ENCODE results near the gene FDXR. TPM values are rescaled to one million over a fixed set of nuclear protein-coding genes. Genes with fewer than 3 reads are reported as not detected.
A peak's percentile ranks its signal among the peaks of the same experiment; 100 is the strongest.

Gene FDXR
- total RNA-seq, 1 donor from 2014 or later = 10.0 TPM

GRCh38 chr17:74859459-74860228 lies 13.2 kb downstream of the FDXR start, which contains the start of gene GRIN2C:
Gene GRIN2C (minus strand): TSS chr17:74859885. CDS start chr17:74855092, 4,793 bp downstream.
- no peak for ATAC-seq

GRCh38 chr17:74858672-74859458 lies 13.9 kb downstream of the FDXR start:
- ATAC-seq (no peak), DNase-seq (ENCODE audit: low spot score) (no peak)

More at GRCh38 chr17:74859459-74860228, 13.2 kb downstream of the FDXR start, which contains the start of gene GRIN2C:
- no peak for DNase-seq (ENCODE audit: low spot score)

GRCh38 chr17:74857191-74857590 lies 15.6 kb downstream of the FDXR start:
- DNase-seq (ENCODE audit: low spot score) = no peak
- no peak for ATAC-seq

- DNase-seq (ENCODE audit: low spot score) (no peak), ATAC-seq (no peak)
Measured at GRCh38 chr17:74856112-74856511, 16.7 kb downstream of the FDXR start.

GRCh38 chr17:74855323-74855722 lies 17.5 kb downstream of the FDXR start:
- DNase-seq (ENCODE audit: low spot score) = no peak
- ATAC-seq = no peak

GRCh38 chr17:74854792-74855191 lies 18.0 kb downstream of the FDXR start:
- DNase-seq (ENCODE audit: low spot score) = no peak

GRCh38 chr17:74853669-74854068 lies 19.1 kb downstream of the FDXR start:
- DNase-seq (ENCODE audit: low spot score) = no peak
- no peak for ATAC-seq

More at GRCh38 chr17:74854792-74855191, 18.0 kb downstream of the FDXR start:
- ATAC-seq = no peak

GRCh38 chr17:74853048-74853397 lies 19.8 kb downstream of the FDXR start:
- DNase-seq (ENCODE audit: low spot score) (no peak), ATAC-seq (no peak)

- DNase-seq (ENCODE audit: low spot score) = no peak
- peak; percentile 27 for ATAC-seq
Measured at GRCh38 chr17:74852237-74853047, 20.4 kb downstream of the FDXR start.

- ATAC-seq (no peak), DNase-seq (ENCODE audit: low spot score) (no peak)
Measured at GRCh38 chr17:74851612-74852236, 21.1 kb downstream of the FDXR start.

- ATAC-seq = no peak
Measured at GRCh38 chr17:74850914-74851313, 21.9 kb downstream of the FDXR start.

GRCh38 chr17:74850310-74850709 lies 22.5 kb downstream of the FDXR start:
- no peak for DNase-seq (ENCODE audit: low spot score)
- no peak for ATAC-seq

More at GRCh38 chr17:74850914-74851313, 21.9 kb downstream of the FDXR start:
- no peak for DNase-seq (ENCODE audit: low spot score)

- no peak for DNase-seq (ENCODE audit: low spot score)
- ATAC-seq = no peak
Measured at GRCh38 chr17:74848656-74849399, 24.0 kb downstream of the FDXR start.

- ATAC-seq = no peak
- no peak for DNase-seq (ENCODE audit: low spot score)
Measured at GRCh38 chr17:74846621-74847020, 26.2 kb downstream of the FDXR start.

GRCh38 chr17:74843352-74843627 lies 29.5 kb downstream of the FDXR start:
- DNase-seq (ENCODE audit: low spot score) (no peak), ATAC-seq (no peak)

GRCh38 chr17:74842599-74843351 lies 30.0 kb downstream of the FDXR start:
- DNase-seq (ENCODE audit: low spot score) = peak; percentile 73
- peak; percentile 86 for ATAC-seq

- DNase-seq (ENCODE audit: low spot score) = no peak
- ATAC-seq = peak; percentile 4
Measured at GRCh38 chr17:74842146-74842598, 30.6 kb downstream of the FDXR start.

GRCh38 chr17:74840989-74841666 lies 31.7 kb downstream of the FDXR start:
- ATAC-seq (peak; percentile 10), DNase-seq (ENCODE audit: low spot score) (no peak)
